Common myeloid progenitor, CD34-positive (primary cell): ENCODE results near the gene IL1R2.

ENCODE experiments used
- CTCF ChIA-PET: fragments of 350-600 bp; sonication (Branson Sonifier 250); formaldehyde crosslinking; loops from one replicate; lab custom pipeline; 2021; ENCODE audit warnings: antibody characterized with exemption; lab: Charles Lee
- POLR2A ChIA-PET: fragments of 350-600 bp; sonication (Branson Sonifier 250); formaldehyde crosslinking; loops from one replicate; lab custom pipeline; 2021; ENCODE audit warnings: antibody characterized with exemption; lab: Charles Lee
- DNase-seq, 3 donors: peaks; one replicate each; pipeline versions ENCODE4 v3.0.0 to v3.0.0-alpha.2; 2013
- H3K27ac ChIP-seq, 2 experiments: 1 replicate in 1 of 2; 2 replicates in 1 of 2; pipeline ENCODE4 v1.7.0; 2013; ENCODE audit warnings: inconsistent platforms in 2 of 2, low read length in 2 of 2, mild to moderate bottlenecking in 2 of 2, low read depth in 1 of 2, moderate library complexity in 1 of 2; ENCODE audit not compliant: severe bottlenecking in 2 of 2, insufficient read depth in 1 of 2, poor library complexity in 1 of 2
- H3K27me3 ChIP-seq, 5 experiments: replicated peaks in 2 of 5; 1 replicate in 3 of 5; 2 replicates in 2 of 5; pipeline versions ENCODE4 v1.6.1 to v1.7.0; 2013; ENCODE audit warnings: low read length in 4 of 5, mild to moderate bottlenecking in 2 of 5, moderate library complexity in 2 of 5, inconsistent platforms in 1 of 5; ENCODE audit not compliant: insufficient read depth in 5 of 5, control insufficient read depth in 4 of 5
- H3K36me3 ChIP-seq, 4 experiments: 1 replicate in 2 of 4; 2 replicates in 2 of 4; pipeline versions ENCODE4 v1.6.1 to v1.7.0; 2013; ENCODE audit warnings: low read length in 3 of 4, control low read depth in 1 of 4, mild to moderate bottlenecking in 1 of 4; ENCODE audit not compliant: control insufficient read depth in 4 of 4, insufficient read depth in 4 of 4
- H3K4me1 ChIP-seq, 4 experiments: 1 replicate in 3 of 4; 2 replicates in 1 of 4; pipeline versions ENCODE4 v1.6.1 to v1.7.1; 2013; ENCODE audit warnings: low read length in 3 of 4, mild to moderate bottlenecking in 3 of 4, control low read depth in 1 of 4, inconsistent platforms in 1 of 4, moderate library complexity in 1 of 4; ENCODE audit not compliant: control insufficient read depth in 4 of 4, insufficient read depth in 4 of 4; ENCODE audit errors: control extremely low read depth in 1 of 4
- H3K4me3 ChIP-seq, 7 experiments: 1 replicate in 4 of 7; 2 replicates in 3 of 7; pipeline versions ENCODE4 v1.5.1 to v1.7.0; 2013; ENCODE audit warnings: mild to moderate bottlenecking in 7 of 7, low read length in 6 of 7, moderate library complexity in 6 of 7, inconsistent platforms in 2 of 7, low read depth in 2 of 7, control low read depth in 1 of 7; ENCODE audit not compliant: insufficient read depth in 4 of 7, control insufficient read depth in 1 of 7; ENCODE audit errors: extremely low read depth in 1 of 7
- H3K9me3 ChIP-seq, 5 experiments: 1 replicate in 4 of 5; 2 replicates in 1 of 5; pipeline versions ENCODE4 v1.6.1 to v1.7.1; 2013; ENCODE audit warnings: low read length in 4 of 5, mild to moderate bottlenecking in 2 of 5, inconsistent platforms in 1 of 5, low read depth in 1 of 5, moderate library complexity in 1 of 5; ENCODE audit not compliant: control insufficient read depth in 4 of 5, insufficient read depth in 2 of 5; ENCODE audit errors: control extremely low read depth in 1 of 5
- WGBS: methylation state at CpG from one replicate; pipeline ENCODE4 v1.1.5; 2013; ENCODE audit not compliant: insufficient coverage; 5-methylcytosine and 5-hydroxymethylcytosine counted together

The IL1R2 gene

GRCh38 chr2:102034683-102035548 lies 43.2 kb downstream of the IL1R2 start:
- peaks cover 14 to 48% (median 35%) of the 10 kb centered on the region in 4 experiments for H3K4me1 ChIP-seq
- 75% methylated on average over 8 of the region's 14 CpGs for WGBS
- DNase-seq, result no peak
- H3K4me3 ChIP-seq, result no peak overlapping the region
- ChIA-PET POLR2A (no interaction called here), CTCF (interaction anchor here (2.1 to 2.3 kb wide), 2 partner anchors 8 to 15 kb away, joined by 8 to 11 read pairs; no protein-coding TSS in a partner anchor)
- H3K9me3 ChIP-seq, result no peaks in the 10 kb centered on the region
- H3K36me3 ChIP-seq, result no peaks in the 10 kb centered on the region
- no peak overlapping the region for H3K27ac ChIP-seq
- H3K27me3 ChIP-seq, result no peaks in the 10 kb centered on the region

- Histone ChIP-seq H3K4me1 (peaks cover 14 to 34% (median 22%) of the 10 kb centered on the region in 4 experiments), H3K27me3 (no peaks in the 10 kb centered on the region), H3K4me3 (peak overlapping the region in 1 of 7 experiments; percentile 29), H3K27ac (no peak overlapping the region), H3K36me3 (no peaks in the 10 kb centered on the region), H3K9me3 (no peaks in the 10 kb centered on the region)
- 79% methylated on average over 2 of the region's 8 CpGs for WGBS
- ChIA-PET CTCF (interaction anchor here (1.1 to 1.2 kb wide), 2 partner anchors 25 to 37 kb away, joined by 3 to 4 read pairs; no protein-coding TSS in a partner anchor), POLR2A (no interaction called here)
- DNase-seq, result peak in 1 of 3 donors; percentile 21
Observed at GRCh38 chr2:102037681-102038080, 45.9 kb downstream of the IL1R2 start.

- Histone ChIP-seq H3K4me1 (peaks cover 0 to 8% (median 0%) of the 10 kb centered on the region in 4 experiments), H3K9me3 (no peaks in the 10 kb centered on the region), H3K27ac (no peak overlapping the region), H3K27me3 (no peaks in the 10 kb centered on the region), H3K4me3 (no peak overlapping the region), H3K36me3 (no peaks in the 10 kb centered on the region)
- ChIA-PET CTCF (no interaction called here), POLR2A (no interaction called here)
- no peak for DNase-seq
- WGBS, result 93% methylated on average over 3 of the region's 3 CpGs
Observed at GRCh38 chr2:102040229-102040628, 48.5 kb downstream of the IL1R2 start.

GRCh38 chr2:102041351-102041750 lies 49.6 kb downstream of the IL1R2 start:
- H3K9me3 ChIP-seq, result no peaks in the 10 kb centered on the region
- DNase-seq, result no peak
- H3K27me3 ChIP-seq, result peaks cover 0 to 4% (median 0%) of the 10 kb centered on the region in 5 experiments
- peaks cover 0 to 10% (median 4%) of the 10 kb centered on the region in 4 experiments for H3K4me1 ChIP-seq
- 94% methylated on average over 2 of the region's 2 CpGs for WGBS
- no peak overlapping the region for H3K27ac ChIP-seq
- H3K4me3 ChIP-seq, result no peak overlapping the region
- H3K36me3 ChIP-seq, result no peaks in the 10 kb centered on the region
- ChIA-PET CTCF (interaction anchor here (1.0 kb wide), 1 partner anchor 21 kb away, joined by 3 read pairs; no protein-coding TSS in a partner anchor), POLR2A (no interaction called here)

GRCh38 chr2:102042196-102043081 lies 50.7 kb downstream of the IL1R2 start:
- no peak for DNase-seq

GRCh38 chr2:102043560-102043959 lies 51.8 kb downstream of the IL1R2 start:
- WGBS, result 100% methylated on average over 1 of the region's 1 CpG

More at GRCh38 chr2:102042196-102043081, 50.7 kb downstream of the IL1R2 start:
- no peak overlapping the region for H3K27ac ChIP-seq
- POLR2A ChIA-PET, result no interaction called here
- WGBS, result 90% methylated on average over 3 of the region's 4 CpGs
- H3K9me3 ChIP-seq, result no peaks in the 10 kb centered on the region
- peaks cover 0 to 4% (median 0%) of the 10 kb centered on the region in 5 experiments for H3K27me3 ChIP-seq
- CTCF ChIA-PET, result interaction anchor here (1.4 kb wide), 1 partner anchor 9 kb away, joined by 8 read pairs; no protein-coding TSS in a partner anchor
- no peaks in the 10 kb centered on the region for H3K36me3 ChIP-seq
- H3K4me1 ChIP-seq, result peaks cover 0 to 13% (median 9%) of the 10 kb centered on the region in 4 experiments
- H3K4me3 ChIP-seq, result no peak overlapping the region

More at GRCh38 chr2:102043560-102043959, 51.8 kb downstream of the IL1R2 start:
- Histone ChIP-seq H3K27me3 (peaks cover 0 to 4% (median 0%) of the 10 kb centered on the region in 5 experiments), H3K9me3 (no peaks in the 10 kb centered on the region), H3K4me1 (peaks cover 0 to 10% (median 7%) of the 10 kb centered on the region in 4 experiments), H3K27ac (no peak overlapping the region), H3K36me3 (no peaks in the 10 kb centered on the region), H3K4me3 (no peak overlapping the region)
- ChIA-PET POLR2A (no interaction called here), CTCF (interaction anchor here (1.4 kb wide), 1 partner anchor 10 kb away, joined by 8 read pairs; no protein-coding TSS in a partner anchor)
- DNase-seq, result no peak
